Endothelial cell (in vitro differentiated cells): ENCODE measurements around the gene CEP131. TPM values are rescaled to one million over a fixed set of nuclear protein-coding genes. Genes with fewer than 3 reads are reported as not detected.

Experiments used
- DNase-seq: peaks from one replicate; pipeline ENCODE4 v3.0.0; 2021; ENCODE audit warnings: low spot score
- H3K27ac Mint-ChIP-seq: one replicate; pipeline ENCODE4 v1.8.0; 2021; ENCODE audit warnings: mixed read lengths, inconsistent platforms; ENCODE audit not compliant: unreplicated experiment
- H3K27me3 Mint-ChIP-seq: one replicate; pipeline ENCODE4 v1.8.0; 2021; ENCODE audit warnings: mild to moderate bottlenecking, moderate library complexity, mixed read lengths, inconsistent platforms; ENCODE audit not compliant: unreplicated experiment
- H3K36me3 Mint-ChIP-seq: one replicate; pipeline ENCODE4 v1.8.0; 2021; ENCODE audit warnings: mild to moderate bottlenecking, low read depth, mixed read lengths, inconsistent platforms; ENCODE audit not compliant: unreplicated experiment
- H3K4me1 Mint-ChIP-seq: one replicate; pipeline ENCODE4 v1.8.0; 2021; ENCODE audit warnings: mild to moderate bottlenecking, mixed read lengths, inconsistent platforms; ENCODE audit not compliant: unreplicated experiment
- H3K4me3 Mint-ChIP-seq: one replicate; pipeline ENCODE4 v1.8.0; 2021; ENCODE audit warnings: mild to moderate bottlenecking, mixed read lengths, inconsistent platforms; ENCODE audit not compliant: unreplicated experiment
- H3K9me3 Mint-ChIP-seq: one replicate; pipeline ENCODE4 v1.8.0; 2021; ENCODE audit warnings: mixed read lengths, inconsistent platforms; ENCODE audit not compliant: unreplicated experiment
- CTCF ChIP-seq: fragments of 200-600 bp; sonication (generic); IDR thresholded peaks from one replicate; pipeline ENCODE4 v1.5.0; 2021; ENCODE audit warnings: antibody characterized with exemption; ENCODE audit not compliant: unreplicated experiment
- total RNA-seq: library from RNA; stranded (reverse); fragmentation: NEBNext Ultra II Directional; extraction: Animal tissue kit (Norgen Biotek cat#: 25700); gene quantifications from one replicate; pipeline ENCODE4 v1.2.1, GENCODE V29; 2021; ENCODE audit not compliant: unreplicated experiment

Gene CEP131
- total RNA-seq, 1 donor from 2014 or later = 21.1 TPM

GRCh38 chr17:81153340-81153803 lies 69.4 kb downstream of the CEP131 start:
- no peaks in the 10 kb centered on the region for H3K27me3 Mint-ChIP-seq
- no peak overlapping the region for H3K27ac Mint-ChIP-seq
- no peak for DNase-seq
- H3K4me3 Mint-ChIP-seq = no peak overlapping the region
- H3K4me1 Mint-ChIP-seq = no peaks in the 10 kb centered on the region
- TF ChIP-seq CTCF = no peak
- no peaks in the 10 kb centered on the region for H3K36me3 Mint-ChIP-seq
- H3K9me3 Mint-ChIP-seq = no peaks in the 10 kb centered on the region

GRCh38 chr17:81152288-81152828 lies 70.4 kb downstream of the CEP131 start:
- H3K9me3 Mint-ChIP-seq = no peaks in the 10 kb centered on the region
- no peak for DNase-seq
- H3K4me1 Mint-ChIP-seq = no peaks in the 10 kb centered on the region
- peaks cover 1% of the 10 kb centered on the region for H3K27me3 Mint-ChIP-seq
- TF ChIP-seq CTCF = no peak
- H3K4me3 Mint-ChIP-seq = no peak overlapping the region
- H3K27ac Mint-ChIP-seq = no peak overlapping the region
- no peaks in the 10 kb centered on the region for H3K36me3 Mint-ChIP-seq

- Mint-ChIP-seq H3K4me3 (no peak overlapping the region), H3K4me1 (no peaks in the 10 kb centered on the region), H3K27me3 (peaks cover 1% of the 10 kb centered on the region), H3K9me3 (no peaks in the 10 kb centered on the region), H3K27ac (no peak overlapping the region), H3K36me3 (no peaks in the 10 kb centered on the region)
- no peak for DNase-seq
- TF ChIP-seq CTCF = no peak
These were observed 71.5 kb downstream of the CEP131 start for GRCh38 chr17:81151278-81151677.

GRCh38 chr17:81150377-81151077 lies 72.2 kb downstream of the CEP131 start:
- peaks cover 3% of the 10 kb centered on the region for H3K27me3 Mint-ChIP-seq
- H3K9me3 Mint-ChIP-seq = no peaks in the 10 kb centered on the region
- no peak for DNase-seq
- H3K4me1 Mint-ChIP-seq = no peaks in the 10 kb centered on the region
- H3K4me3 Mint-ChIP-seq = no peak overlapping the region
- no peak overlapping the region for H3K27ac Mint-ChIP-seq
- H3K36me3 Mint-ChIP-seq = no peaks in the 10 kb centered on the region
- TF ChIP-seq CTCF = no peak

GRCh38 chr17:81148986-81149533 lies 73.7 kb downstream of the CEP131 start:
- H3K36me3 Mint-ChIP-seq = no peaks in the 10 kb centered on the region
- no peaks in the 10 kb centered on the region for H3K9me3 Mint-ChIP-seq
- DNase-seq = no peak
- H3K27ac Mint-ChIP-seq = no peak overlapping the region
- H3K4me1 Mint-ChIP-seq = no peaks in the 10 kb centered on the region
- peaks cover 4% of the 10 kb centered on the region for H3K27me3 Mint-ChIP-seq
- no peak for TF ChIP-seq CTCF
- H3K4me3 Mint-ChIP-seq = no peak overlapping the region
